ENCODE data around the gene CARS2. TPM values are rescaled to one million over a fixed set of nuclear protein-coding genes. Genes with fewer than 3 reads are reported as not detected.

The CARS2 gene
- polyA plus RNA-seq, result 67.8 to 94.5 TPM (median 90.0 TPM) in 3 replicates
- 63.1 TPM for polyA plus RNA-seq (2011; ENCODE audit: low read depth)
- polyA plus RNA-seq (2011; cell fraction: cytosol; rRNA removed), result 63.5 and 91.6 TPM in 2 replicates
- 124 and 139 TPM in 2 replicates for polyA plus RNA-seq (2011; cell fraction: nucleus; rRNA removed)
- 59.4 and 67.4 TPM in 2 replicates for polyA plus RNA-seq (2012; ENCODE audit: low replicate concordance)
- 36.6 to 53.4 TPM (median 53.0 TPM) in 3 replicates for polyA minus RNA-seq
- polyA minus RNA-seq (2011; cell fraction: cytosol; rRNA and poly(A)+ RNA removed), result 65.6 TPM
- polyA minus RNA-seq (2011; cell fraction: nucleus; rRNA and poly(A)+ RNA removed), result 53.6 and 64.5 TPM in 2 replicates

GRCh38 chr13:110705826-110706569, at the start of gene CARS2:
Gene CARS2 (minus strand): TSS chr13:110706116. CDS start chr13:110706093, 23 bp downstream.
- TF ChIP-seq EZH2 (IDR thresholded peaks at IDR 0.05; ENCODE audit: low read length) (no peak), CTCF (optimal IDR thresholded peaks at IDR 0.05 in 1 of 3, IDR thresholded peaks at IDR 0.05 in 1 of 3, conservative IDR thresholded peaks at IDR 0.05 in 1 of 3; ENCODE audit: extremely low read depth in 1 of 3, insufficient read depth in 2 of 3, low read length in 3 of 3) (peak in 2 of 3 experiments; percentile 0 to 4)
- FAIRE-seq, result peak; percentile 63

GRCh38 chr13:110748271-110748670, 42.4 kb upstream of the CARS2 start:
- dilution Hi-C loops (cut with MboI; ENCODE audit: extremely low pct_ligation_motif_present, low sequenced_read_pairs), result no loop called here

More at GRCh38 chr13:110705826-110706569, at the start of gene CARS2:
- Histone ChIP-seq H2AFZ (ENCODE audit: control insufficient read depth, low read length) (peak within 1 kb of the TSS; percentile 94), H3K79me2 (ENCODE audit: control insufficient read depth, insufficient read depth, low read length) (peaks cover 34% of the 10 kb centered on the region), H3K9me1 (ENCODE audit: control insufficient read depth, extremely low read depth, insufficient read depth, low read length) (peaks cover 8% of the 10 kb centered on the region), H4K20me1 (ENCODE audit: control insufficient read depth, extremely low read depth, insufficient read depth, low read length) (no peaks in the 10 kb centered on the region), H3K9ac (ENCODE audit: control insufficient read depth, extremely low read depth, insufficient read depth, low read length) (peak within 1 kb of the TSS; percentile 99), H3K4me2 (ENCODE audit: control insufficient read depth, extremely low read depth, insufficient read depth, low read depth, low read length) (peak within 1 kb of the TSS; percentile 100), H3K9me3 (ENCODE audit: control insufficient read depth, low read depth, low read length) (no peaks in the 10 kb centered on the region), H3K4me1 (ENCODE audit: control insufficient read depth, extremely low read depth, insufficient read depth, low read length) (peaks cover 18% of the 10 kb centered on the region), H3K36me3 (ENCODE audit: control insufficient read depth in 2 of 2, extremely low read depth in 1 of 2, insufficient read depth in 2 of 2, low read length in 2 of 2) (peaks cover 12 to 13% of the 10 kb centered on the region in 2 experiments), H3K4me3 (ENCODE audit: control insufficient read depth in 2 of 3, extremely low read depth in 1 of 3, insufficient read depth in 2 of 3, low read depth in 1 of 3, low read length in 3 of 3) (peak within 1 kb of the TSS; percentile 56 to 98 (median 91)), H3K27ac (ENCODE audit: control insufficient read depth, insufficient read depth, low read length) (peak within 1 kb of the TSS; percentile 100), H3K27me3 (ENCODE audit: control insufficient read depth, extremely low read depth, insufficient read depth, low read length) (no peaks in the 10 kb centered on the region)
- dilution Hi-C loops (cut with MboI; ENCODE audit: extremely low pct_ligation_motif_present, low sequenced_read_pairs), result no loop called here
- DNase-seq (ENCODE audit: low read depth, low spot score), result peak; percentile 71

More at GRCh38 chr13:110748271-110748670, 42.4 kb upstream of the CARS2 start:
- no peak overlapping the region for H3K9ac ChIP-seq (ENCODE audit: control insufficient read depth, extremely low read depth, insufficient read depth, low read length)
- H3K4me2 ChIP-seq (ENCODE audit: control insufficient read depth, extremely low read depth, insufficient read depth, low read depth, low read length), result no peak overlapping the region
- H3K9me1 ChIP-seq (ENCODE audit: control insufficient read depth, extremely low read depth, insufficient read depth, low read length), result no peaks in the 10 kb centered on the region
- TF ChIP-seq EZH2 (IDR thresholded peaks at IDR 0.05; ENCODE audit: low read length), result no peak
- TF ChIP-seq CTCF (optimal IDR thresholded peaks at IDR 0.05 in 1 of 3, IDR thresholded peaks at IDR 0.05 in 1 of 3, conservative IDR thresholded peaks at IDR 0.05 in 1 of 3; ENCODE audit: extremely low read depth in 1 of 3, insufficient read depth in 2 of 3, low read length in 3 of 3), result no peak
- H3K4me1 ChIP-seq (ENCODE audit: control insufficient read depth, extremely low read depth, insufficient read depth, low read length), result no peaks in the 10 kb centered on the region
- no peak for FAIRE-seq
- no peak for DNase-seq (ENCODE audit: low read depth, low spot score)
- H4K20me1 ChIP-seq (ENCODE audit: control insufficient read depth, extremely low read depth, insufficient read depth, low read length), result no peaks in the 10 kb centered on the region
- no peak overlapping the region for H3K27ac ChIP-seq (ENCODE audit: control insufficient read depth, insufficient read depth, low read length)
- no peaks in the 10 kb centered on the region for H3K79me2 ChIP-seq (ENCODE audit: control insufficient read depth, insufficient read depth, low read length)
- H3K27me3 ChIP-seq (ENCODE audit: control insufficient read depth, extremely low read depth, insufficient read depth, low read length), result no peaks in the 10 kb centered on the region
- H2AFZ ChIP-seq (ENCODE audit: control insufficient read depth, low read length), result no peak overlapping the region
- H3K9me3 ChIP-seq (ENCODE audit: control insufficient read depth, low read depth, low read length), result peaks cover 3% of the 10 kb centered on the region
- no peak overlapping the region for H3K4me3 ChIP-seq (ENCODE audit: control insufficient read depth in 2 of 3, extremely low read depth in 1 of 3, insufficient read depth in 2 of 3, low read depth in 1 of 3, low read length in 3 of 3)
- H3K36me3 ChIP-seq (ENCODE audit: control insufficient read depth in 2 of 2, extremely low read depth in 1 of 2, insufficient read depth in 2 of 2, low read length in 2 of 2), result no peaks in the 10 kb centered on the region
